Measurements from ENCODE around the gene GYG1. TPM values are rescaled to one million over a fixed set of nuclear protein-coding genes. Genes with fewer than 3 reads are reported as not detected.

Gene GYG1
- total RNA-seq, 1 donor from 2014 or later = 21.3 TPM

DNA sequence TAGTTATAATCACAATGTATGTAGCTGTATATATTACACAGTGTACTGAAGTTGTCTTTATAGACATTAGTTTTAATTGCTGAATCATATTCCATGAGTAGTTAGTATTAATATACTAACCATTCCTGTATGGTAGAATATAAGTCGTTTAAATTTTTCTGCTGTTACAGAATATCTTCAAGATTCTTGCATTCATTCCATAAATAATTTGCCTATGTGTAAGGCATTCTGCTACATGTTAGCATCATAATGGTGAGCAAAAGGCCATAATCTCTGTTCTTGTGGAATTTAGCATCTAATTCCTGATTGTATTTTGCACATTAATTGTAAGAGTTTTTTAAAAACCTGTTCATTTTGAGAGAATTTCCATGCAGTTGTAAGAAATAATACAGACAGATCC, 14.1 kb downstream of the GYG1 start:
- no peak overlapping the region for H3K4me3 ChIP-seq (ENCODE audit: low read depth, low read length)
- TF ChIP-seq, protein P1, sequence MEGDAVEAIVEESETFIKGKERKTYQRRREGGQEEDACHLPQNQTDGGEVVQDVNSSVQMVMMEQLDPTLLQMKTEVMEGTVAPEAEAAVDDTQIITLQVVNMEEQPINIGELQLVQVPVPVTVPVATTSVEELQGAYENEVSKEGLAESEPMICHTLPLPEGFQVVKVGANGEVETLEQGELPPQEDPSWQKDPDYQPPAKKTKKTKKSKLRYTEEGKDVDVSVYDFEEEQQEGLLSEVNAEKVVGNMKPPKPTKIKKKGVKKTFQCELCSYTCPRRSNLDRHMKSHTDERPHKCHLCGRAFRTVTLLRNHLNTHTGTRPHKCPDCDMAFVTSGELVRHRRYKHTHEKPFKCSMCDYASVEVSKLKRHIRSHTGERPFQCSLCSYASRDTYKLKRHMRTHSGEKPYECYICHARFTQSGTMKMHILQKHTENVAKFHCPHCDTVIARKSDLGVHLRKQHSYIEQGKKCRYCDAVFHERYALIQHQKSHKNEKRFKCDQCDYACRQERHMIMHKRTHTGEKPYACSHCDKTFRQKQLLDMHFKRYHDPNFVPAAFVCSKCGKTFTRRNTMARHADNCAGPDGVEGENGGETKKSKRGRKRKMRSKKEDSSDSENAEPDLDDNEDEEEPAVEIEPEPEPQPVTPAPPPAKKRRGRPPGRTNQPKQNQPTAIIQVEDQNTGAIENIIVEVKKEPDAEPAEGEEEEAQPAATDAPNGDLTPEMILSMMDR (IDR thresholded peaks at IDR 0.05; ENCODE audit: insufficient read depth, low read length, severe bottlenecking) = no peak
- FAIRE-seq (no peak), DNase-seq (ENCODE audit: low read depth) (no peak)
- H3K27me3 ChIP-seq (ENCODE audit: control insufficient read depth, insufficient read depth, low read length) = no peaks in the 10 kb centered on the region
- peaks cover 4% of the 10 kb centered on the region for H3K36me3 ChIP-seq (ENCODE audit: control insufficient read depth, insufficient read depth, low read length)

GRCh38 chr3:149007567-149008257, 16.4 kb downstream of the GYG1 start:
- TF ChIP-seq, protein P1 (IDR thresholded peaks at IDR 0.05; ENCODE audit: insufficient read depth, low read length, severe bottlenecking) = no peak
- H3K27me3 ChIP-seq (ENCODE audit: control insufficient read depth, insufficient read depth, low read length) = no peaks in the 10 kb centered on the region
- peaks cover 4% of the 10 kb centered on the region for H3K36me3 ChIP-seq (ENCODE audit: control insufficient read depth, insufficient read depth, low read length)
- H3K4me3 ChIP-seq (ENCODE audit: low read depth, low read length) = no peak overlapping the region
- DNase-seq (ENCODE audit: low read depth) (no peak), FAIRE-seq (no peak)

DNA sequence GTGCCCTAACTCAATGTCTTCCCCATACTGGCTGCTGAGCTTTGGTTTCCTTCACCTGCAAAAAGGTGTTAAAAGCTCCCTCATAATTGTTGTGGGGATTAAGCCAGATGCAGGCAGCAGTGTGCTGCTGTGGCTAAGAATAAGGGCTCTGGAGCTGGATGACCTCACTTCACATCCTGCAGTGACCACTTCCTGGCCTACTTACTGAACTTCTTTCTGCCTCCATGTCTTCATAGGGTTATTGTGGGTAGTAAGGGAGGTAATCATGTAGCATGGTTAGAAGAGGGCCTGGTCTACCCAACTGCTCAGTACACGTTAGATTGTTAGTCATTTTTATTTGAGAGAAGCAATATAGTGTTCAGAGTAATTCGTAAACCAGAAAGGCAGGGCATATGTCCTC, 18.4 kb downstream of the GYG1 start:
- DNase-seq (ENCODE audit: low read depth) (no peak), FAIRE-seq (no peak)
- no peaks in the 10 kb centered on the region for H3K27me3 ChIP-seq (ENCODE audit: control insufficient read depth, insufficient read depth, low read length)
- peaks cover 4% of the 10 kb centered on the region for H3K36me3 ChIP-seq (ENCODE audit: control insufficient read depth, insufficient read depth, low read length)
- H3K4me3 ChIP-seq (ENCODE audit: low read depth, low read length) = no peak overlapping the region
- TF ChIP-seq, protein P1 (IDR thresholded peaks at IDR 0.05; ENCODE audit: insufficient read depth, low read length, severe bottlenecking) = no peak

- Histone ChIP-seq H3K27me3 (ENCODE audit: control insufficient read depth, insufficient read depth, low read length) (no peaks in the 10 kb centered on the region), H3K4me3 (ENCODE audit: low read depth, low read length) (no peak overlapping the region), H3K36me3 (ENCODE audit: control insufficient read depth, insufficient read depth, low read length) (peaks cover 4% of the 10 kb centered on the region)
- DNase-seq (ENCODE audit: low read depth) (no peak), FAIRE-seq (no peak)
- TF ChIP-seq, protein P1 (IDR thresholded peaks at IDR 0.05; ENCODE audit: insufficient read depth, low read length, severe bottlenecking) = no peak
Measured at GRCh38 chr3:149010504-149010951, 19.2 kb downstream of the GYG1 start.

DNA sequence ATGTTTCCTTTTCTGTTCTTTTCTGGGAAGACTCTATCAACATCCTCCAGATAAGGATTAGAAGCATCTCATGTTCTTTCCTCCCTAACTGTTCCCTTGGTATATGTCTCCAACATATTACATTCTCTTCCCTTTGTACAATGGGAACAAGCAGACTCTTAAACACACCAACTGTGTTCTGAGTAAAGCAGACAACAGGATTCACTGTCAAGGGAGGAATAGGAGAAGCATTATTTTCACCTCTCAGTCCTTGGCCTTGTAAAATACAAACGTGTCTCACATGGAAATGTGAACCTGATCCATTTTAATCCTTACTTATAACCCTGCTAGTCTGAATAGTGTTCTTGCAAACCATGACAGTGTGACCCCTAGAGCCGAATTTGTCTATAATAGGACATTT, 19.6 kb downstream of the GYG1 start:
- TF ChIP-seq, protein P1 (IDR thresholded peaks at IDR 0.05; ENCODE audit: insufficient read depth, low read length, severe bottlenecking) = no peak
- no peak for FAIRE-seq
- no peak overlapping the region for H3K4me3 ChIP-seq (ENCODE audit: low read depth, low read length)
- H3K36me3 ChIP-seq (ENCODE audit: control insufficient read depth, insufficient read depth, low read length) = peaks cover 4% of the 10 kb centered on the region
- no peak for DNase-seq (ENCODE audit: low read depth)
- no peaks in the 10 kb centered on the region for H3K27me3 ChIP-seq (ENCODE audit: control insufficient read depth, insufficient read depth, low read length)

- FAIRE-seq = no peak
- peaks cover 4% of the 10 kb centered on the region for H3K36me3 ChIP-seq (ENCODE audit: control insufficient read depth, insufficient read depth, low read length)
Measured at GRCh38 chr3:149011676-149012075, 20.3 kb downstream of the GYG1 start.

More at GRCh38 chr3:149011676-149012075, 20.3 kb downstream of the GYG1 start:
- no peak for DNase-seq (ENCODE audit: low read depth)
- TF ChIP-seq, protein P1 (IDR thresholded peaks at IDR 0.05; ENCODE audit: insufficient read depth, low read length, severe bottlenecking) = no peak
- H3K4me3 ChIP-seq (ENCODE audit: low read depth, low read length) = no peak overlapping the region
- H3K27me3 ChIP-seq (ENCODE audit: control insufficient read depth, insufficient read depth, low read length) = no peaks in the 10 kb centered on the region
